HepG2 (cell line): ENCODE data around the gene DZANK1. TPM values are rescaled to one million over a fixed set of nuclear protein-coding genes. Genes with fewer than 3 reads are reported as not detected.

ENCODE experiments used
- AGO1 ChIP-seq: fragments of 200-400 bp; formaldehyde crosslinking; IDR thresholded peaks from 2 replicates; pipeline ENCODE4 v1.6.1; 2017; ENCODE audit warnings: mild to moderate bottlenecking, low read depth, low read length, moderate library complexity; ENCODE audit not compliant: poor library complexity, severe bottlenecking
- CBX2 ChIP-seq, 2 experiments: fragments of 200-600 bp in 1 of 2; sonication (generic); formaldehyde crosslinking in 1 of 2; IDR thresholded peaks; 2 replicates each; pipeline versions ENCODE4 v1.7.0 to v1.8.1; 2018 to 2022; ENCODE audit warnings: low read depth in 2 of 2, low read length in 1 of 2, mild to moderate bottlenecking in 1 of 2, missing genetic modification reagents in 1 of 2
- CREB3 ChIP-seq: sonication (generic); formaldehyde crosslinking; IDR thresholded peaks from 2 replicates; pipeline ENCODE4 v1.5.0; 2020; ENCODE audit warnings: missing genetic modification reagents
- MTA3 ChIP-seq: sonication (generic); formaldehyde crosslinking; IDR thresholded peaks from 2 replicates; pipeline ENCODE4 v1.4.0; 2020; ENCODE audit warnings: missing genetic modification reagents
- MYC ChIP-seq: sonication (generic); formaldehyde crosslinking; IDR thresholded peaks from 2 replicates; pipeline ENCODE4 v1.9.0; 2021; ENCODE audit warnings: missing genetic modification reagents, borderline replicate concordance
- POLR2A ChIP-seq, 2 experiments: IDR thresholded peaks; 2 replicates each; pipeline ENCODE4 v1.6.1; 2011; ENCODE audit warnings: low read depth in 2 of 2, low read length in 2 of 2, mild to moderate bottlenecking in 1 of 2, moderate library complexity in 1 of 2; ENCODE audit not compliant: insufficient read depth in 1 of 2
- RNF2 ChIP-seq: fragments of 450-650 bp; conservative IDR thresholded peaks from 2 replicates; pipeline ENCODE4 v1.6.1; 2016; ENCODE audit warnings: low read depth
- RXRB ChIP-seq: IDR thresholded peaks from 2 replicates; pipeline ENCODE4 v1.6.1; 2016; ENCODE audit warnings: borderline replicate concordance, missing genetic modification reagents, missing compliant biosample characterization
- SKI ChIP-seq: fragments of 450-650 bp; IDR thresholded peaks from one replicate; pipeline ENCODE4 v1.6.1; 2018; ENCODE audit warnings: mild to moderate bottlenecking; ENCODE audit not compliant: partially characterized antibody
- SKIL ChIP-seq: sonication (generic); formaldehyde crosslinking; IDR thresholded peaks from 2 replicates; pipeline ENCODE4 v1.8.0; 2022; ENCODE audit warnings: missing genetic modification reagents, mild to moderate bottlenecking, moderate library complexity, borderline replicate concordance
- SMAD1 ChIP-seq: sonication (generic); formaldehyde crosslinking; IDR thresholded peaks from 2 replicates; pipeline ENCODE4 v1.4.0; 2020; ENCODE audit warnings: missing genetic modification reagents, low read depth, mild to moderate bottlenecking, borderline replicate concordance
- YEATS4 ChIP-seq: sonication (generic); formaldehyde crosslinking; IDR thresholded peaks from 2 replicates; pipeline ENCODE4 v1.4.0; 2020; ENCODE audit warnings: missing genetic modification reagents, borderline replicate concordance
- ZNF496 ChIP-seq: sonication (generic); formaldehyde crosslinking; IDR thresholded peaks from 2 replicates; pipeline ENCODE4 v1.8.1; 2023; ENCODE audit warnings: mild to moderate bottlenecking, moderate library complexity, missing genetic modification reagents; ENCODE audit not compliant: insufficient replicate concordance
- ZNF501 ChIP-seq: sonication (generic); formaldehyde crosslinking; IDR thresholded peaks from 2 replicates; pipeline ENCODE4 v1.5.1; 2020; ENCODE audit warnings: mild to moderate bottlenecking, moderate library complexity, missing genetic modification reagents
- ZNF780A ChIP-seq: sonication (generic); formaldehyde crosslinking; IDR thresholded peaks from 2 replicates; pipeline ENCODE4 v1.8.0; 2022; ENCODE audit warnings: mild to moderate bottlenecking, missing genetic modification reagents, moderate library complexity
- ZNF816 ChIP-seq: sonication (generic); formaldehyde crosslinking; IDR thresholded peaks from 2 replicates; pipeline ENCODE4 v1.8.0; 2022; ENCODE audit warnings: missing genetic modification reagents, mild to moderate bottlenecking, borderline replicate concordance
- polyA plus RNA-seq, 8 experiments: library from polyadenylated mRNA; depleted of rRNA in 3 of 8; stranded (reverse) in 7 of 8; unstranded in 1 of 8; fragments of >200 nt; fragmentation: Illumina TruSeq in 4 of 8; extraction: Trizol in 4 of 8; gene quantifications; 2 replicates each; pipeline versions ENCODE4 v1.2.1 to v1.2.3, GENCODE V29; 2011 to 2016; ENCODE audit warnings: low read depth in 4 of 8, missing spikeins in 1 of 8, mixed read lengths in 1 of 8; ENCODE audit not compliant: insufficient read depth in 1 of 8
- total RNA-seq, 5 experiments: library from RNA; depleted of rRNA; stranded (reverse); fragments of >200 nt; fragmentation: Illumina TruSeq; extraction: Trizol; gene quantifications; 2 replicates each; pipeline ENCODE4 v1.2.3, GENCODE V29; 2016; ENCODE audit warnings: low read depth in 1 of 5
- TF ChIP-seq, protein P1 (sequence below): sonication (generic); formaldehyde crosslinking; IDR thresholded peaks from 2 replicates; pipeline ENCODE4 v1.8.0; 2022; ENCODE audit warnings: low read depth, missing genetic modification reagents
- TF ChIP-seq, protein P2 (sequence below): sonication (generic); formaldehyde crosslinking; conservative IDR thresholded peaks from 2 replicates; pipeline ENCODE4 v1.4.0; 2020; ENCODE audit warnings: missing genetic modification reagents
- TF ChIP-seq, protein P3 (sequence below): sonication (generic); formaldehyde crosslinking; IDR thresholded peaks from 2 replicates; pipeline ENCODE4 v1.4.0; 2020; ENCODE audit warnings: missing genetic modification reagents

DZANK1 gene
- total and polyA plus RNA-seq, 2 of the 13 experiments (the other 11 are each of a cell fraction or from before 2014, with no cell fraction given): 1.6 to 3.2 TPM

- TF ChIP-seq RNF2: peak; percentile 35; the same call in 1 of the 2 replicates
- no peak for TF ChIP-seq MTA3
- peak; percentile 88 for TF ChIP-seq CREB3 (CRISPR knock-in tag)
- peak; percentile 29; the same call in 1 of the 2 replicates for TF ChIP-seq SMAD1 (CRISPR knock-in tag)
- TF ChIP-seq, protein P1, sequence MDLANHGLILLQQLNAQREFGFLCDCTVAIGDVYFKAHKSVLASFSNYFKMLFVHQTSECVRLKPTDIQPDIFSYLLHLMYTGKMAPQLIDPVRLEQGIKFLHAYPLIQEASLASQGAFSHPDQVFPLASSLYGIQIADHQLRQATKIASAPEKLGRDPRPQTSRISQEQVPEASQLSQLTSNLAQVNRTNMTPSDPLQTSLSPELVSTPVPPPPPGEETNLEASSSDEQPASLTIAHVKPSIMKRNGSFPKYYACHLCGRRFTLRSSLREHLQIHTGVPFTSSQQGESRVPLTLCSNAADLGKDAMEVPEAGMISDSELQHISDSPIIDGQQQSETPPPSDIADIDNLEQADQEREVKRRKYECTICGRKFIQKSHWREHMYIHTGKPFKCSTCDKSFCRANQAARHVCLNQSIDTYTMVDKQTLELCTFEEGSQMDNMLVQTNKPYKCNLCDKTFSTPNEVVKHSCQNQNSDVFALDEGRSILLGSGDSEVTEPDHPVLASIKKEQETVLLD (CRISPR knock-in tag): peak; percentile 70; the same call in 1 of the 2 replicates
- TF ChIP-seq AGO1: peak; percentile 56
- TF ChIP-seq RXRB (CRISPR knock-in tag): no peak; the same call in none of the 2 replicates
- TF ChIP-seq CBX2 (IDR thresholded peaks at IDR 0.05; ENCODE audit: low read depth, low read length): 0 out of 2 replicates have a peak, but pooled peaks have one; percentile 23
- TF ChIP-seq CBX2 (CRISPR knock-in tag; IDR thresholded peaks at IDR 0.05; ENCODE audit: low read depth): peak; percentile 91; the same call in 1 of the 2 replicates
- peak; percentile 100 for TF ChIP-seq ZNF501 (CRISPR knock-in tag)
- peak; percentile 99 for TF ChIP-seq YEATS4 (CRISPR knock-in tag)
- TF ChIP-seq SKI: no peak
- TF ChIP-seq, protein P2, sequence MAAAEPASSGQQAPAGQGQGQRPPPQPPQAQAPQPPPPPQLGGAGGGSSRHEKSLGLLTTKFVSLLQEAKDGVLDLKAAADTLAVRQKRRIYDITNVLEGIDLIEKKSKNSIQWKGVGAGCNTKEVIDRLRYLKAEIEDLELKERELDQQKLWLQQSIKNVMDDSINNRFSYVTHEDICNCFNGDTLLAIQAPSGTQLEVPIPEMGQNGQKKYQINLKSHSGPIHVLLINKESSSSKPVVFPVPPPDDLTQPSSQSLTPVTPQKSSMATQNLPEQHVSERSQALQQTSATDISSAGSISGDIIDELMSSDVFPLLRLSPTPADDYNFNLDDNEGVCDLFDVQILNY (CRISPR knock-in tag): peak; percentile 39
- no peak for TF ChIP-seq ZNF780A (CRISPR knock-in tag)
- TF ChIP-seq SKIL (CRISPR knock-in tag): 0 out of 2 replicates have a peak, but pooled peaks have one; percentile 45
- TF ChIP-seq, protein P3, sequence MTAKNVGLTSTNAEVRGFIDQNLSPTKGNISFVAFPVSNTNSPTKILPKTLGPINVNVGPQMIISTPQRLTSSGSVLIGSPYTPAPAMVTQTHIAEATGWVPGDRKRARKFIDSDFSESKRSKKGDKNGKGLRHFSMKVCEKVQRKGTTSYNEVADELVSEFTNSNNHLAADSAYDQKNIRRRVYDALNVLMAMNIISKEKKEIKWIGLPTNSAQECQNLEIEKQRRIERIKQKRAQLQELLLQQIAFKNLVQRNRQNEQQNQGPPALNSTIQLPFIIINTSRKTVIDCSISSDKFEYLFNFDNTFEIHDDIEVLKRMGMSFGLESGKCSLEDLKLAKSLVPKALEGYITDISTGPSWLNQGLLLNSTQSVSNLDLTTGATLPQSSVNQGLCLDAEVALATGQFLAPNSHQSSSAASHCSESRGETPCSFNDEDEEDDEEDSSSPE (CRISPR knock-in tag): peak; percentile 77
- TF ChIP-seq ZNF496 (CRISPR knock-in tag): no peak
- TF ChIP-seq POLR2A (IDR thresholded peaks at IDR 0.05; ENCODE audit: insufficient read depth in 1 of 2, low read depth in 2 of 2, low read length in 2 of 2): peak; percentile 90 to 95
- TF ChIP-seq ZNF816: peak; percentile 74; the same call in 1 of the 2 replicates
- peak; percentile 92 for TF ChIP-seq MYC (CRISPR knock-in tag)
Measured at GRCh38 chr20:18507218-18508191, 40.7 kb upstream of the DZANK1 start, which contains the start of gene SEC23B (continued).
